Brain microvascular endothelial cell (primary cell): ENCODE measurements around the gene PARP1.

Experiments used
- DNase-seq: peaks from one replicate; pipeline ENCODE4 v3.0.0-alpha.2; 2020
- H3K27ac ChIP-seq: fragments of 250-450 bp; sonication (Bioruptor Pico); 2 replicates; pipeline ENCODE4 v1.5.1; 2020; ENCODE audit warnings: mild to moderate bottlenecking, moderate library complexity
- H3K27me3 ChIP-seq: fragments of 250-450 bp; sonication (Bioruptor Pico); replicated peaks from 2 replicates; pipeline ENCODE4 v1.5.1; 2020; ENCODE audit warnings: mild to moderate bottlenecking
- H3K36me3 ChIP-seq: fragments of 250-450 bp; sonication (Bioruptor Pico); replicated peaks from 2 replicates; pipeline ENCODE4 v1.5.1; 2020; ENCODE audit warnings: mild to moderate bottlenecking
- H3K4me3 ChIP-seq: 2 replicates; pipeline ENCODE4 v1.5.1; 2011; ENCODE audit warnings: low read depth, mild to moderate bottlenecking, control low read depth, low read length, moderate library complexity
- CTCF ChIP-seq: IDR thresholded peaks from 2 replicates; pipeline ENCODE4 v1.5.1; 2011; ENCODE audit warnings: low read depth, mild to moderate bottlenecking, moderate library complexity, low read length, control low read depth, inconsistent platforms; ENCODE audit errors: missing control alignments
- in situ Hi-C: cut with HindIII; loops from 2 replicates; pipeline ENCODE4 v1.10.0; 2017; ENCODE audit warnings: low sequenced_read_pairs, low pct_ligation_motif_present

The PARP1 gene

GRCh38 chr1:226371866-226372490 lies 35.9 kb downstream of the PARP1 start:
- H3K36me3 ChIP-seq: peaks cover 60% of the 10 kb centered on the region
- H3K27ac ChIP-seq: no peak overlapping the region
- in situ Hi-C loops: no loop called here
- no peak overlapping the region for H3K4me3 ChIP-seq
- DNase-seq: no peak
- no peak for TF ChIP-seq CTCF
- no peaks in the 10 kb centered on the region for H3K27me3 ChIP-seq

- in situ Hi-C loops: no loop called here
- Histone ChIP-seq H3K4me3 (no peak overlapping the region), H3K36me3 (peaks cover 55% of the 10 kb centered on the region), H3K27me3 (no peaks in the 10 kb centered on the region), H3K27ac (no peak overlapping the region)
- TF ChIP-seq CTCF: no peak
- no peak for DNase-seq
Observed at GRCh38 chr1:226371027-226371694, 36.7 kb downstream of the PARP1 start.

GRCh38 chr1:226370144-226370923 lies 37.6 kb downstream of the PARP1 start:
- Histone ChIP-seq H3K4me3 (no peak overlapping the region), H3K27ac (no peak overlapping the region), H3K36me3 (peaks cover 50% of the 10 kb centered on the region), H3K27me3 (no peaks in the 10 kb centered on the region)
- in situ Hi-C loops: no loop called here
- DNase-seq: no peak
- TF ChIP-seq CTCF: no peak

GRCh38 chr1:226369110-226369509 lies 38.8 kb downstream of the PARP1 start:
- in situ Hi-C loops: no loop called here
- DNase-seq: no peak
- Histone ChIP-seq H3K36me3 (peaks cover 49% of the 10 kb centered on the region), H3K27me3 (no peaks in the 10 kb centered on the region), H3K27ac (no peak overlapping the region), H3K4me3 (no peak overlapping the region)
- no peak for TF ChIP-seq CTCF

GRCh38 chr1:226366290-226366689 lies 41.6 kb downstream of the PARP1 start:
- no peak for DNase-seq
- Histone ChIP-seq H3K4me3 (no peak overlapping the region), H3K27ac (no peak overlapping the region), H3K27me3 (no peaks in the 10 kb centered on the region), H3K36me3 (peaks cover 50% of the 10 kb centered on the region)
- no peak for TF ChIP-seq CTCF
- in situ Hi-C loops: no loop called here
